GM23338 (cell line): Measurements from ENCODE around the gene TSPEAR. TPM values are rescaled to one million over a fixed set of nuclear protein-coding genes. Genes with fewer than 3 reads are reported as not detected.
"Not testable (repeated sequence)": the region's sequence is repeated elsewhere in the genome, so short reads cannot be mapped to it uniquely, and the experiment has no call there.

Experiments used
- ATAC-seq: fragments of 200-7000 bp; cut with Tn5 transposase; 3 replicates; pipeline ENCODE4 v1.9.1; 2020
- DNase-seq: peaks from one replicate; pipeline ENCODE4 v3.0.0-alpha.2; 2015; ENCODE audit warnings: low spot score
- H2AFZ ChIP-seq: fragments of 200-600 bp; sonication (generic); 2 replicates; pipeline ENCODE4 v1.8.0; 2016; ENCODE audit warnings: antibody characterized with exemption, mild to moderate bottlenecking, moderate library complexity
- H3F3A ChIP-seq: fragments of 200-600 bp; sonication (generic); replicated peaks from 2 replicates; pipeline ENCODE4 v1.8.0; 2017; ENCODE audit warnings: antibody characterized with exemption, mixed run types, low read depth
- H3K27ac ChIP-seq: fragments of 200-600 bp; sonication (generic); 2 replicates; pipeline ENCODE4 v1.6.1; 2016; ENCODE audit warnings: low read depth
- H3K27me3 ChIP-seq: fragments of 200-600 bp; sonication (generic); 2 replicates; pipeline ENCODE4 v1.8.0; 2016; ENCODE audit warnings: mild to moderate bottlenecking, mixed run types, moderate library complexity; ENCODE audit not compliant: insufficient read depth
- H3K36me3 ChIP-seq: fragments of 200-600 bp; sonication (generic); 2 replicates; pipeline ENCODE4 v1.8.0; 2016; ENCODE audit warnings: mild to moderate bottlenecking; ENCODE audit not compliant: insufficient read depth
- H3K4me1 ChIP-seq: fragments of 200-600 bp; sonication (generic); 2 replicates; pipeline ENCODE4 v1.8.0; 2016; ENCODE audit warnings: mild to moderate bottlenecking, moderate library complexity; ENCODE audit not compliant: insufficient read depth
- H3K4me2 ChIP-seq: fragments of 200-600 bp; sonication (generic); 2 replicates; pipeline ENCODE4 v1.7.1; 2017; ENCODE audit warnings: mixed run types
- H3K4me3 ChIP-seq: fragments of 200-600 bp; sonication (generic); 2 replicates; pipeline ENCODE4 v1.6.1; 2016; ENCODE audit warnings: mixed run types
- H3K79me2 ChIP-seq: fragments of 200-600 bp; sonication (generic); replicated peaks from 2 replicates; pipeline ENCODE4 v1.8.0; 2017; ENCODE audit warnings: mild to moderate bottlenecking; ENCODE audit not compliant: insufficient read depth
- H3K9me2 ChIP-seq: fragments of 200-600 bp; sonication (generic); 2 replicates; pipeline ENCODE4 v1.8.0; 2017; ENCODE audit not compliant: insufficient read depth
- H4K20me1 ChIP-seq: fragments of 200-600 bp; sonication (generic); replicated peaks from 2 replicates; pipeline ENCODE4 v1.8.0; 2017; ENCODE audit warnings: mild to moderate bottlenecking; ENCODE audit not compliant: insufficient read depth
- H3K27ac Mint-ChIP-seq: 2 replicates; pipeline ENCODE4 v1.8.0; 2020; ENCODE audit warnings: inconsistent platforms, mild to moderate bottlenecking, moderate library complexity, mixed read lengths
- H3K27me3 Mint-ChIP-seq: 3 replicates; pipeline ENCODE4 v1.8.0; 2022; ENCODE audit warnings: low read depth, mild to moderate bottlenecking, moderate library complexity, mixed read lengths, inconsistent platforms; ENCODE audit not compliant: insufficient read depth, poor library complexity
- H3K36me3 Mint-ChIP-seq: 3 replicates; pipeline ENCODE4 v1.8.0; 2021; ENCODE audit warnings: low read depth, mild to moderate bottlenecking, inconsistent platforms, moderate library complexity, mixed read lengths
- H3K4me1 Mint-ChIP-seq: 3 replicates; pipeline ENCODE4 v1.8.0; 2020; ENCODE audit warnings: mild to moderate bottlenecking, inconsistent platforms, mixed read lengths
- H3K4me3 Mint-ChIP-seq: 3 replicates; pipeline ENCODE4 v1.8.0; 2021; ENCODE audit warnings: moderate library complexity, mild to moderate bottlenecking, inconsistent platforms, mixed read lengths
- H3K9me3 Mint-ChIP-seq: 3 replicates; pipeline ENCODE4 v1.8.0; 2020; ENCODE audit warnings: moderate library complexity, mild to moderate bottlenecking, inconsistent platforms, mixed read lengths
- EZH2phosphoT487 ChIP-seq: fragments of 200-600 bp; sonication (generic); IDR thresholded peaks from one replicate; pipeline ENCODE4 v1.8.1; 2018; ENCODE audit warnings: antibody characterized with exemption; ENCODE audit not compliant: unreplicated experiment
- NANOG ChIP-seq: IDR thresholded peaks from 2 replicates; pipeline ENCODE4 v1.6.1; 2016; ENCODE audit warnings: antibody characterized with exemption, borderline replicate concordance
- POLR2AphosphoS5 ChIP-seq: IDR thresholded peaks from 2 replicates; pipeline ENCODE4 v1.6.1; 2016; ENCODE audit warnings: antibody characterized with exemption, low read depth
- polyA plus RNA-seq: library from polyadenylated mRNA; unstranded; fragments of >200 nt; fragmentation: Nextera tagmentation; extraction: Ambion mirVana; gene quantifications from 2 replicates; pipeline ENCODE4 v1.2.1, GENCODE V29; 2016
- total RNA-seq: library from RNA; depleted of rRNA; stranded (reverse); fragments of >200 nt; shearing (Covaris generic); gene quantifications from 2 replicates; pipeline ENCODE4 v1.2.3, GENCODE V29; 2014
- TF ChIP-seq, protein P1 (sequence below): IDR thresholded peaks from one replicate; pipeline ENCODE4 v1.6.1; 2018; ENCODE audit warnings: antibody characterized with exemption; ENCODE audit not compliant: unreplicated experiment
- TF ChIP-seq, protein P2 (sequence below): IDR thresholded peaks from 2 replicates; pipeline ENCODE4 v1.6.1; 2016; ENCODE audit warnings: antibody characterized with exemption
- TF ChIP-seq, protein P3 (sequence below), 2 experiments: fragments of 200-600 bp in 1 of 2; sonication (generic) in 1 of 2; conservative IDR thresholded peaks; 2 replicates each; pipeline versions ENCODE4 v1.5.1 to v1.6.1; 2016 to 2017; ENCODE audit warnings: antibody characterized with exemption in 2 of 2, low read depth in 2 of 2, mild to moderate bottlenecking in 2 of 2, moderate library complexity in 1 of 2

Gene TSPEAR
- total and polyA plus RNA-seq, 2 experiments from 2014 or later, result 0.35 to 0.92 TPM

DNA sequence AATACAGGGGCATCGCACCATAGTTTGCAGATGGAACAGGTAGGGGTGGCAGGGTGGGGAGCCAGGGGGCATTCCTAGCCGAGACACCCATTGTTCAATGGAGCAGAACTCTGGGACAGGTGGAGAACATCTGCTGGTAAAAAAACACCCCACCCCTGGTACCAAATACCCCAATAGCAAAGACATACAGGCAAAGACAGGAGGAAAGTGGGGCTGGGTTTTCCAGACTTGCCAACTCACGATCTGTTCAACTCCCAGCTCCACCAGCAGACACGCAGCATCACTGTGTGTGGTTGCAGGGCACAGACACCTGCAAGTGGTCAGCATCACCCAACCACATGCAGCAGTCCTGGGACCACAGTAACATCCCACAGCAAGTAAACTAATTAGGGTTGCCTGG lies 99.8 kb downstream of the TSPEAR start (continued):
- TF ChIP-seq EZH2phosphoT487, result no peak
- TF ChIP-seq, protein P1, sequence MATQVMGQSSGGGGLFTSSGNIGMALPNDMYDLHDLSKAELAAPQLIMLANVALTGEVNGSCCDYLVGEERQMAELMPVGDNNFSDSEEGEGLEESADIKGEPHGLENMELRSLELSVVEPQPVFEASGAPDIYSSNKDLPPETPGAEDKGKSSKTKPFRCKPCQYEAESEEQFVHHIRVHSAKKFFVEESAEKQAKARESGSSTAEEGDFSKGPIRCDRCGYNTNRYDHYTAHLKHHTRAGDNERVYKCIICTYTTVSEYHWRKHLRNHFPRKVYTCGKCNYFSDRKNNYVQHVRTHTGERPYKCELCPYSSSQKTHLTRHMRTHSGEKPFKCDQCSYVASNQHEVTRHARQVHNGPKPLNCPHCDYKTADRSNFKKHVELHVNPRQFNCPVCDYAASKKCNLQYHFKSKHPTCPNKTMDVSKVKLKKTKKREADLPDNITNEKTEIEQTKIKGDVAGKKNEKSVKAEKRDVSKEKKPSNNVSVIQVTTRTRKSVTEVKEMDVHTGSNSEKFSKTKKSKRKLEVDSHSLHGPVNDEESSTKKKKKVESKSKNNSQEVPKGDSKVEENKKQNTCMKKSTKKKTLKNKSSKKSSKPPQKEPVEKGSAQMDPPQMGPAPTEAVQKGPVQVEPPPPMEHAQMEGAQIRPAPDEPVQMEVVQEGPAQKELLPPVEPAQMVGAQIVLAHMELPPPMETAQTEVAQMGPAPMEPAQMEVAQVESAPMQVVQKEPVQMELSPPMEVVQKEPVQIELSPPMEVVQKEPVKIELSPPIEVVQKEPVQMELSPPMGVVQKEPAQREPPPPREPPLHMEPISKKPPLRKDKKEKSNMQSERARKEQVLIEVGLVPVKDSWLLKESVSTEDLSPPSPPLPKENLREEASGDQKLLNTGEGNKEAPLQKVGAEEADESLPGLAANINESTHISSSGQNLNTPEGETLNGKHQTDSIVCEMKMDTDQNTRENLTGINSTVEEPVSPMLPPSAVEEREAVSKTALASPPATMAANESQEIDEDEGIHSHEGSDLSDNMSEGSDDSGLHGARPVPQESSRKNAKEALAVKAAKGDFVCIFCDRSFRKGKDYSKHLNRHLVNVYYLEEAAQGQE, result no peak

DNA sequence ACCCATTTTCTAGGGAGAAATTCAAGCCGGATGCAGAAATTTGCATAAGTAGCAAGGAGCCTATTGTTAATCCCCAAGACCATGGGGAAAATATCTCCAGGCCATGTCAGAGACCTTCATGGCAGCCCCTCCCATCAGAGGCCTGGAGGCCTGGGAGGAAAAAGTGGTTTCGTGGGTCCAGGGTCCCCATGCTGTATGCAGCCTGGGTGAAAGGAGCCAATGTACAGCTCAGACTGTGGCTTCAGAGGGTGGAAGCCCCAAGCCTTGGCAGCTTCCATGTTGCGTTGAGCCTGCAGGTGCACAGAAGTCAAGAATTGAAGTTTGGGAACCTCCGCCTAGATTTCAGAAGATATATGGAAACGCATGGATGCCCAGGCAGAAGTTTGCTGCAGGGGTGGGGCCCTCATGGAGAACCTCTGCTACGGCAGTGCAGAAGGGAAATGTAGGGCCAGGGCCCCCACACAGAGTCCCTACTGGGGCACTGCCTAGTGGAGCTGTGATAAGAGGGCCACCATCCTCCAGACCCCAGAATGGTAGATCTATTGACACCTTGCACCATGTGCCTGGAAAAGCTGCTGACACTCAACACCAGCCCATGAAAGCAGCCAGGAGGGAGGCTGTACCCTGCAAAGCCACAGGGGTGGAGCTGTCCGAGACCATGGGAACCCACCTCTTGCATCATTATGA lies 101.1 kb downstream of the TSPEAR start:
- H2AFZ ChIP-seq, H3K4me1 Mint-ChIP-seq, ATAC-seq, H3K4me1 ChIP-seq, H3K79me2 ChIP-seq, H3K36me3 ChIP-seq, DNase-seq, H3K4me2 ChIP-seq, H3K27ac Mint-ChIP-seq, H3K27ac ChIP-seq, H4K20me1 ChIP-seq, H3F3A ChIP-seq, H3K27me3 Mint-ChIP-seq, H3K9me2 ChIP-seq, H3K27me3 ChIP-seq, H3K4me3 Mint-ChIP-seq, H3K4me3 ChIP-seq: not testable (repeated sequence)
- peaks cover 43% of the 10 kb centered on the region for H3K9me3 Mint-ChIP-seq
- H3K36me3 Mint-ChIP-seq, result peaks cover 19% of the 10 kb centered on the region

DNA sequence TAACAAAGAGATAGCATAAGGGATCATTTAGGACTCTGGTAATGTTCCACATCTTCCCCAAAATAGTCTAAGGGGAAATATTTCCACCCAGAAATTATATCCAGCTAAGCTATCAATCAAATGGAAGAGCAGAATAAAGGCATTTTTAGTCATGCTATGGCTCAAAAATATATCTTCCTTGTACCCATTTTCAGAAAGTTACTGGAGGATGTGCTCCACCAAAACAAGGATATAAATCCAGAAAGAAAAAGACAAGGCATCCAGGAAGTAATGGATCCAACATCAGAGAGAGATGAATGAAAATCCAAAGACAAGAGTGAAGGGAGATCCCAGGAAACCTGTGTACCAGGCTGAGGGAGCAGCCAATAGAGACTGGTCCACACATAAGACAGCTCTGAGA lies 102.2 kb downstream of the TSPEAR start:
- Histone ChIP-seq H4K20me1 (no peaks in the 10 kb centered on the region), H3K4me1 (no peaks in the 10 kb centered on the region), H3K9me2 (no peaks in the 10 kb centered on the region), H3F3A (no peaks in the 10 kb centered on the region), H3K27ac (no peak overlapping the region), H3K27me3 (no peaks in the 10 kb centered on the region), H3K4me3 (no peak overlapping the region), H3K79me2 (no peaks in the 10 kb centered on the region), H2AFZ (no peak overlapping the region), H3K36me3 (0 out of 2 replicates have a peak, but pooled peaks cover 4% of the 10 kb centered on the region), H3K4me2 (no peak overlapping the region)
- ATAC-seq, result no peak
- no peak for TF ChIP-seq POLR2AphosphoS5
- Mint-ChIP-seq H3K36me3 (peaks cover 19% of the 10 kb centered on the region), H3K27me3 (peaks cover 8% of the 10 kb centered on the region), H3K4me1 (no peaks in the 10 kb centered on the region; the same call in 2 of the 3 replicates), H3K4me3 (no peak overlapping the region), H3K9me3 (peaks cover 43% of the 10 kb centered on the region), H3K27ac (no peak overlapping the region)
- no peak for DNase-seq

DNA sequence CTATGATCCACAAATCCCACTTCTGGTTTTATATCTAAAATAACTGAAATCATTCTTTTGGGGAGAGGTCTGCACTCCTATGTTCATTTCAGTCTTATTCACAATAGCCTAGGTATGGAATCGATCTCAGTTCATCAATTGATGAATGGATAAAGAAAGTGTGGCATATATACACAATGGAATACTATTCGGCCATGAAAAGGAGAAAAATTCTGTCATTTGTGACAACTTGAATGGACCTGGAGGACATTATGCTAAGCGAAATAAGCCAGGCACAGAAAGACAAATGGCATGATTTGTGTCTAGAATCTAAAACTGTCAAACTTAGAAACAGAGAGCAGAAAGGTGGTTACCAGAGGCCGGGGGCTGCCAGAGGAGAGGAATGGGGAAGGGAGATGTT lies 104.9 kb downstream of the TSPEAR start:
- no peak overlapping the region for H3K4me2 ChIP-seq
- H3K4me3 Mint-ChIP-seq, result no peak overlapping the region
- H3K9me2 ChIP-seq, result no peaks in the 10 kb centered on the region
- peaks cover 3% of the 10 kb centered on the region for H3K27me3 Mint-ChIP-seq
- no peak overlapping the region for H3K27ac ChIP-seq
- TF ChIP-seq, protein P2, sequence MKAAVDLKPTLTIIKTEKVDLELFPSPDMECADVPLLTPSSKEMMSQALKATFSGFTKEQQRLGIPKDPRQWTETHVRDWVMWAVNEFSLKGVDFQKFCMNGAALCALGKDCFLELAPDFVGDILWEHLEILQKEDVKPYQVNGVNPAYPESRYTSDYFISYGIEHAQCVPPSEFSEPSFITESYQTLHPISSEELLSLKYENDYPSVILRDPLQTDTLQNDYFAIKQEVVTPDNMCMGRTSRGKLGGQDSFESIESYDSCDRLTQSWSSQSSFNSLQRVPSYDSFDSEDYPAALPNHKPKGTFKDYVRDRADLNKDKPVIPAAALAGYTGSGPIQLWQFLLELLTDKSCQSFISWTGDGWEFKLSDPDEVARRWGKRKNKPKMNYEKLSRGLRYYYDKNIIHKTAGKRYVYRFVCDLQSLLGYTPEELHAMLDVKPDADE, result no peak
- TF ChIP-seq, protein P3, sequence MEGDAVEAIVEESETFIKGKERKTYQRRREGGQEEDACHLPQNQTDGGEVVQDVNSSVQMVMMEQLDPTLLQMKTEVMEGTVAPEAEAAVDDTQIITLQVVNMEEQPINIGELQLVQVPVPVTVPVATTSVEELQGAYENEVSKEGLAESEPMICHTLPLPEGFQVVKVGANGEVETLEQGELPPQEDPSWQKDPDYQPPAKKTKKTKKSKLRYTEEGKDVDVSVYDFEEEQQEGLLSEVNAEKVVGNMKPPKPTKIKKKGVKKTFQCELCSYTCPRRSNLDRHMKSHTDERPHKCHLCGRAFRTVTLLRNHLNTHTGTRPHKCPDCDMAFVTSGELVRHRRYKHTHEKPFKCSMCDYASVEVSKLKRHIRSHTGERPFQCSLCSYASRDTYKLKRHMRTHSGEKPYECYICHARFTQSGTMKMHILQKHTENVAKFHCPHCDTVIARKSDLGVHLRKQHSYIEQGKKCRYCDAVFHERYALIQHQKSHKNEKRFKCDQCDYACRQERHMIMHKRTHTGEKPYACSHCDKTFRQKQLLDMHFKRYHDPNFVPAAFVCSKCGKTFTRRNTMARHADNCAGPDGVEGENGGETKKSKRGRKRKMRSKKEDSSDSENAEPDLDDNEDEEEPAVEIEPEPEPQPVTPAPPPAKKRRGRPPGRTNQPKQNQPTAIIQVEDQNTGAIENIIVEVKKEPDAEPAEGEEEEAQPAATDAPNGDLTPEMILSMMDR (conservative IDR thresholded peaks at IDR 0.05; ENCODE audit: low read depth in 2 of 2), result no peak
- TF ChIP-seq EZH2phosphoT487 (no peak), NANOG (no peak)
- no peaks in the 10 kb centered on the region for H3F3A ChIP-seq
- no peaks in the 10 kb centered on the region for H4K20me1 ChIP-seq
- ATAC-seq (no peak), DNase-seq (no peak)
- no peaks in the 10 kb centered on the region for H3K27me3 ChIP-seq
- H3K4me1 ChIP-seq, result no peaks in the 10 kb centered on the region
- H3K36me3 ChIP-seq, result 0 out of 2 replicates have a peak, but pooled peaks cover 4% of the 10 kb centered on the region
- H3K4me1 Mint-ChIP-seq, result no peaks in the 10 kb centered on the region; the same call in 2 of the 3 replicates
- no peak overlapping the region for H3K4me3 ChIP-seq
- no peak overlapping the region for H2AFZ ChIP-seq
- H3K9me3 Mint-ChIP-seq, result peaks cover 34% of the 10 kb centered on the region
- H3K36me3 Mint-ChIP-seq, result peaks cover 16% of the 10 kb centered on the region
- no peaks in the 10 kb centered on the region for H3K79me2 ChIP-seq
- no peak overlapping the region for H3K27ac Mint-ChIP-seq
